GM23338 (cell line): ENCODE results near the gene RPL10. TPM values are rescaled to one million over a fixed set of nuclear protein-coding genes. Genes with fewer than 3 reads are reported as not detected.

Experiments used
- ATAC-seq: fragments of 200-7000 bp; cut with Tn5 transposase; 3 replicates; pipeline ENCODE4 v1.9.1; 2020
- DNase-seq: peaks from one replicate; pipeline ENCODE4 v3.0.0-alpha.2; 2015; ENCODE audit warnings: low spot score
- H2AFZ ChIP-seq: fragments of 200-600 bp; sonication (generic); 2 replicates; pipeline ENCODE4 v1.8.0; 2016; ENCODE audit warnings: antibody characterized with exemption, mild to moderate bottlenecking, moderate library complexity
- H3F3A ChIP-seq: fragments of 200-600 bp; sonication (generic); replicated peaks from 2 replicates; pipeline ENCODE4 v1.8.0; 2017; ENCODE audit warnings: antibody characterized with exemption, mixed run types, low read depth
- H3K27ac ChIP-seq: fragments of 200-600 bp; sonication (generic); 2 replicates; pipeline ENCODE4 v1.6.1; 2016; ENCODE audit warnings: low read depth
- H3K27me3 ChIP-seq: fragments of 200-600 bp; sonication (generic); 2 replicates; pipeline ENCODE4 v1.8.0; 2016; ENCODE audit warnings: mild to moderate bottlenecking, mixed run types, moderate library complexity; ENCODE audit not compliant: insufficient read depth
- H3K36me3 ChIP-seq: fragments of 200-600 bp; sonication (generic); 2 replicates; pipeline ENCODE4 v1.8.0; 2016; ENCODE audit warnings: mild to moderate bottlenecking; ENCODE audit not compliant: insufficient read depth
- H3K4me1 ChIP-seq: fragments of 200-600 bp; sonication (generic); 2 replicates; pipeline ENCODE4 v1.8.0; 2016; ENCODE audit warnings: mild to moderate bottlenecking, moderate library complexity; ENCODE audit not compliant: insufficient read depth
- H3K4me2 ChIP-seq: fragments of 200-600 bp; sonication (generic); 2 replicates; pipeline ENCODE4 v1.7.1; 2017; ENCODE audit warnings: mixed run types
- H3K4me3 ChIP-seq: fragments of 200-600 bp; sonication (generic); 2 replicates; pipeline ENCODE4 v1.6.1; 2016; ENCODE audit warnings: mixed run types
- H3K79me2 ChIP-seq: fragments of 200-600 bp; sonication (generic); replicated peaks from 2 replicates; pipeline ENCODE4 v1.8.0; 2017; ENCODE audit warnings: mild to moderate bottlenecking; ENCODE audit not compliant: insufficient read depth
- H3K9me2 ChIP-seq: fragments of 200-600 bp; sonication (generic); 2 replicates; pipeline ENCODE4 v1.8.0; 2017; ENCODE audit not compliant: insufficient read depth
- H4K20me1 ChIP-seq: fragments of 200-600 bp; sonication (generic); replicated peaks from 2 replicates; pipeline ENCODE4 v1.8.0; 2017; ENCODE audit warnings: mild to moderate bottlenecking; ENCODE audit not compliant: insufficient read depth
- H3K27ac Mint-ChIP-seq: 2 replicates; pipeline ENCODE4 v1.8.0; 2020; ENCODE audit warnings: inconsistent platforms, mild to moderate bottlenecking, moderate library complexity, mixed read lengths
- H3K27me3 Mint-ChIP-seq: 3 replicates; pipeline ENCODE4 v1.8.0; 2022; ENCODE audit warnings: low read depth, mild to moderate bottlenecking, moderate library complexity, mixed read lengths, inconsistent platforms; ENCODE audit not compliant: insufficient read depth, poor library complexity
- H3K36me3 Mint-ChIP-seq: 3 replicates; pipeline ENCODE4 v1.8.0; 2021; ENCODE audit warnings: low read depth, mild to moderate bottlenecking, inconsistent platforms, moderate library complexity, mixed read lengths
- H3K4me1 Mint-ChIP-seq: 3 replicates; pipeline ENCODE4 v1.8.0; 2020; ENCODE audit warnings: mild to moderate bottlenecking, inconsistent platforms, mixed read lengths
- H3K4me3 Mint-ChIP-seq: 3 replicates; pipeline ENCODE4 v1.8.0; 2021; ENCODE audit warnings: moderate library complexity, mild to moderate bottlenecking, inconsistent platforms, mixed read lengths
- H3K9me3 Mint-ChIP-seq: 3 replicates; pipeline ENCODE4 v1.8.0; 2020; ENCODE audit warnings: moderate library complexity, mild to moderate bottlenecking, inconsistent platforms, mixed read lengths
- CREB1 ChIP-seq: fragments of 250-450 bp; sonication (Bioruptor Pico); IDR thresholded peaks from 2 replicates; pipeline ENCODE4 v1.5.0; 2020; ENCODE audit warnings: low read depth, mild to moderate bottlenecking, moderate library complexity
- EZH2phosphoT487 ChIP-seq: fragments of 200-600 bp; sonication (generic); IDR thresholded peaks from one replicate; pipeline ENCODE4 v1.8.1; 2018; ENCODE audit warnings: antibody characterized with exemption; ENCODE audit not compliant: unreplicated experiment
- JUNB ChIP-seq: IDR thresholded peaks from one replicate; pipeline ENCODE4 v1.6.1; 2016; ENCODE audit warnings: antibody characterized with exemption; ENCODE audit not compliant: unreplicated experiment
- REST ChIP-seq: IDR thresholded peaks from one replicate; pipeline ENCODE4 v1.6.1; 2018; ENCODE audit warnings: antibody characterized with exemption; ENCODE audit not compliant: unreplicated experiment
- STAT1 ChIP-seq: IDR thresholded peaks from one replicate; pipeline ENCODE4 v1.6.1; 2016; ENCODE audit warnings: antibody characterized with exemption; ENCODE audit not compliant: unreplicated experiment
- ZNF114 ChIP-seq: fragments of 250-450 bp; sonication (Bioruptor Pico); IDR thresholded peaks from 2 replicates; pipeline ENCODE4 v1.5.0; 2020; ENCODE audit warnings: mild to moderate bottlenecking, moderate library complexity
- ZNF331 ChIP-seq: fragments of 250-450 bp; sonication (Bioruptor Pico); IDR thresholded peaks from 2 replicates; pipeline ENCODE4 v1.5.0; 2020; ENCODE audit warnings: low read depth, mild to moderate bottlenecking, moderate library complexity
- polyA plus RNA-seq: library from polyadenylated mRNA; unstranded; fragments of >200 nt; fragmentation: Nextera tagmentation; extraction: Ambion mirVana; gene quantifications from 2 replicates; pipeline ENCODE4 v1.2.1, GENCODE V29; 2016
- total RNA-seq: library from RNA; depleted of rRNA; stranded (reverse); fragments of >200 nt; shearing (Covaris generic); gene quantifications from 2 replicates; pipeline ENCODE4 v1.2.3, GENCODE V29; 2014
- TF ChIP-seq, protein P1 (sequence below): fragments of 250-450 bp; sonication (Bioruptor Pico); IDR thresholded peaks from 2 replicates; pipeline ENCODE4 v1.5.0; 2020; ENCODE audit warnings: mild to moderate bottlenecking, moderate library complexity

Gene RPL10
- total and polyA plus RNA-seq, 2 experiments from 2014 or later, result 1,696 to 4,929 TPM

GRCh38 chrX:154403858-154404257 lies 5.7 kb downstream of the RPL10 start (continued):
- TF ChIP-seq STAT1, result no peak

GRCh38 chrX:154404625-154405192 lies 6.5 kb downstream of the RPL10 start:
- Mint-ChIP-seq H3K27me3 (peaks cover 29% of the 10 kb centered on the region), H3K4me3 (no peak overlapping the region), H3K27ac (no peak overlapping the region), H3K9me3 (peaks cover 2% of the 10 kb centered on the region; the same call in 1 of the 3 replicates), H3K4me1 (peaks cover 17% of the 10 kb centered on the region), H3K36me3 (peaks cover 18% of the 10 kb centered on the region)
- Histone ChIP-seq H3F3A (peaks cover 14% of the 10 kb centered on the region), H3K9me2 (no peaks in the 10 kb centered on the region), H3K27ac (no peak overlapping the region), H3K4me3 (no peak overlapping the region), H3K27me3 (no peaks in the 10 kb centered on the region), H3K36me3 (peaks cover 2% of the 10 kb centered on the region; the same call in 1 of the 2 replicates), H3K79me2 (peaks cover 1% of the 10 kb centered on the region), H3K4me1 (peaks cover 8% of the 10 kb centered on the region; the same call in 1 of the 2 replicates), H3K4me2 (no peak overlapping the region), H4K20me1 (no peaks in the 10 kb centered on the region), H2AFZ (no peak overlapping the region)
- no peak for DNase-seq
- no peak for ATAC-seq
- TF ChIP-seq ZNF114 (CRISPR knock-in tag) (no peak), EZH2phosphoT487 (no peak), REST (no peak), ZNF331 (no peak), CREB1 (CRISPR knock-in tag) (no peak), JUNB (no peak)
- TF ChIP-seq, protein P1, sequence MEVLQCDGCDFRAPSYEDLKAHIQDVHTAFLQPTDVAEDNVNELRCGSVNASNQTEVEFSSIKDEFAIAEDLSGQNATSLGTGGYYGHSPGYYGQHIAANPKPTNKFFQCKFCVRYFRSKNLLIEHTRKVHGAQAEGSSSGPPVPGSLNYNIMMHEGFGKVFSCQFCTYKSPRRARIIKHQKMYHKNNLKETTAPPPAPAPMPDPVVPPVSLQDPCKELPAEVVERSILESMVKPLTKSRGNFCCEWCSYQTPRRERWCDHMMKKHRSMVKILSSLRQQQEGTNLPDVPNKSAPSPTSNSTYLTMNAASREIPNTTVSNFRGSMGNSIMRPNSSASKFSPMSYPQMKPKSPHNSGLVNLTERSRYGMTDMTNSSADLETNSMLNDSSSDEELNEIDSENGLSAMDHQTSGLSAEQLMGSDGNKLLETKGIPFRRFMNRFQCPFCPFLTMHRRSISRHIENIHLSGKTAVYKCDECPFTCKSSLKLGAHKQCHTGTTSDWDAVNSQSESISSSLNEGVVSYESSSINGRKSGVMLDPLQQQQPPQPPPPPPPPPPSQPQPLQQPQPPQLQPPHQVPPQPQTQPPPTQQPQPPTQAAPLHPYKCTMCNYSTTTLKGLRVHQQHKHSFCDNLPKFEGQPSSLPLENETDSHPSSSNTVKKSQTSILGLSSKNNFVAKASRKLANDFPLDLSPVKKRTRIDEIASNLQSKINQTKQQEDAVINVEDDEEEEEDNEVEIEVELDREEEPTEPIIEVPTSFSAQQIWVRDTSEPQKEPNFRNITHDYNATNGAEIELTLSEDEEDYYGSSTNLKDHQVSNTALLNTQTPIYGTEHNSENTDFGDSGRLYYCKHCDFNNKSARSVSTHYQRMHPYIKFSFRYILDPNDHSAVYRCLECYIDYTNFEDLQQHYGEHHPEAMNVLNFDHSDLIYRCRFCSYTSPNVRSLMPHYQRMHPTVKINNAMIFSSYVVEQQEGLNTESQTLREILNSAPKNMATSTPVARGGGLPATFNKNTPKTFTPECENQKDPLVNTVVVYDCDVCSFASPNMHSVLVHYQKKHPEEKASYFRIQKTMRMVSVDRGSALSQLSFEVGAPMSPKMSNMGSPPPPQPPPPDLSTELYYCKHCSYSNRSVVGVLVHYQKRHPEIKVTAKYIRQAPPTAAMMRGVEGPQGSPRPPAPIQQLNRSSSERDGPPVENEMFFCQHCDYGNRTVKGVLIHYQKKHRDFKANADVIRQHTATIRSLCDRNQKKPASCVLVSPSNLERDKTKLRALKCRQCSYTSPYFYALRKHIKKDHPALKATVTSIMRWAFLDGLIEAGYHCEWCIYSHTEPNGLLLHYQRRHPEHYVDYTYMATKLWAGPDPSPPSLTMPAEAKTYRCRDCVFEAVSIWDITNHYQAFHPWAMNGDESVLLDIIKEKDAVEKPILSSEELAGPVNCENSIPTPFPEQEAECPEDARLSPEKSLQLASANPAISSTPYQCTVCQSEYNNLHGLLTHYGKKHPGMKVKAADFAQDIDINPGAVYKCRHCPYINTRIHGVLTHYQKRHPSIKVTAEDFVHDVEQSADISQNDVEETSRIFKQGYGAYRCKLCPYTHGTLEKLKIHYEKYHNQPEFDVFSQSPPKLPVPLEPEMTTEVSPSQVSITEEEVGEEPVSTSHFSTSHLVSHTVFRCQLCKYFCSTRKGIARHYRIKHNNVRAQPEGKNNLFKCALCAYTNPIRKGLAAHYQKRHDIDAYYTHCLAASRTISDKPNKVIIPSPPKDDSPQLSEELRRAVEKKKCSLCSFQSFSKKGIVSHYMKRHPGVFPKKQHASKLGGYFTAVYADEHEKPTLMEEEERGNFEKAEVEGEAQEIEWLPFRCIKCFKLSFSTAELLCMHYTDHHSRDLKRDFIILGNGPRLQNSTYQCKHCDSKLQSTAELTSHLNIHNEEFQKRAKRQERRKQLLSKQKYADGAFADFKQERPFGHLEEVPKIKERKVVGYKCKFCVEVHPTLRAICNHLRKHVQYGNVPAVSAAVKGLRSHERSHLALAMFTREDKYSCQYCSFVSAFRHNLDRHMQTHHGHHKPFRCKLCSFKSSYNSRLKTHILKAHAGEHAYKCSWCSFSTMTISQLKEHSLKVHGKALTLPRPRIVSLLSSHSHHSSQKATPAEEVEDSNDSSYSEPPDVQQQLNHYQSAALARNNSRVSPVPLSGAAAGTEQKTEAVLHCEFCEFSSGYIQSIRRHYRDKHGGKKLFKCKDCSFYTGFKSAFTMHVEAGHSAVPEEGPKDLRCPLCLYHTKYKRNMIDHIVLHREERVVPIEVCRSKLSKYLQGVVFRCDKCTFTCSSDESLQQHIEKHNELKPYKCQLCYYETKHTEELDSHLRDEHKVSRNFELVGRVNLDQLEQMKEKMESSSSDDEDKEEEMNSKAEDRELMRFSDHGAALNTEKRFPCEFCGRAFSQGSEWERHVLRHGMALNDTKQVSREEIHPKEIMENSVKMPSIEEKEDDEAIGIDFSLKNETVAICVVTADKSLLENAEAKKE (CRISPR knock-in tag), result no peak
